ENCODE results near the gene TMEM59.
"Not testable (repeated sequence)": the region's sequence is repeated elsewhere in the genome, so short reads cannot be mapped to it uniquely, and the experiment has no call there.

TMEM59 gene

GRCh38 chr1:54013393-54014008 is 39.5 kb downstream of the TMEM59 start:
- no peak for DNase-seq (ENCODE audit: low read depth in 2 of 2)

GRCh38 chr1:54012863-54013262 is 40.1 kb downstream of the TMEM59 start:
- no peak for DNase-seq (ENCODE audit: low read depth in 2 of 2)

DNA sequence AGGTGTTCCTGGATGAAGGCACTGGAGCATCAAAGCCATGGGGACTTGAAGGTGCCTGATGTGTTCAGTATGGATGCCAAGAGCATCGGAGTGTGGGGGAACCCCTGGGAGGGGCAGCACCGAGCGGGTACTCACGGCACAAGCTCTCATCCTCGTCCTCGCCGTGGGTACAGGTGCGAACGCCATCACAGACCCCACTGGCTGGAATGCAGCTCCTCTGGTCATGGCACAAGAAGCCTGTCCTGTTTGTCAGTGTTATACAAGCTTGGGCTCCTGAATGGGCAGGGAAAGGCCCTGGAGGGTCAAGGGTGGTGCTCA is 41.0 kb downstream of the TMEM59 start:
- no peak for DNase-seq (ENCODE audit: low read depth in 2 of 2)

GRCh38 chr1:54011316-54012007 is 41.5 kb downstream of the TMEM59 start:
- no peak for DNase-seq (ENCODE audit: low read depth in 2 of 2)

- no peak for DNase-seq (ENCODE audit: low read depth in 2 of 2)
Measured at GRCh38 chr1:54010415-54011117, 42.4 kb downstream of the TMEM59 start.

GRCh38 chr1:54009406-54009805 is 43.6 kb downstream of the TMEM59 start:
- DNase-seq (ENCODE audit: low read depth in 2 of 2) = no peak

DNA sequence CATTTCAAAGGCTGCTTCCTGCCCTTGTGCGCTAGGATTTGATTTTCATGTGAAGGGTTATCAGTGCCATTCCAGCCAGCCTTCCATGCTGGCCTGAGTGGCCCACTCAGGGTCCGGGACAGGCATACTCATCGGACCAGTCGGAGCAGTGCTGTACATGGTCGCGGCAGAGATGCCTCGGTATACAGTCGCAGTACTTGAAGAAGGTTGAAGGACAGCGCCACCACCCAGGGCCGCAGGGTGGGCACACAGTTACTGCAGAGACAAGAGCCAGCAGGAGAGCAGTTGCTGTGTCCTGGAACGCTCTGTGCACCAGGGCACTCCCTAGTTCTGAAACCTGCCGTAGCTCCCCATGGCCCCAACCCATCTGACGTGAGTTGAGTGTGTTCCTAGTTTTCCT is 44.1 kb downstream of the TMEM59 start:
- no peak for DNase-seq (ENCODE audit: low read depth in 2 of 2)

- DNase-seq (ENCODE audit: low read depth in 2 of 2) = no peak
Measured at GRCh38 chr1:54007613-54008012, 45.4 kb downstream of the TMEM59 start.

DNA sequence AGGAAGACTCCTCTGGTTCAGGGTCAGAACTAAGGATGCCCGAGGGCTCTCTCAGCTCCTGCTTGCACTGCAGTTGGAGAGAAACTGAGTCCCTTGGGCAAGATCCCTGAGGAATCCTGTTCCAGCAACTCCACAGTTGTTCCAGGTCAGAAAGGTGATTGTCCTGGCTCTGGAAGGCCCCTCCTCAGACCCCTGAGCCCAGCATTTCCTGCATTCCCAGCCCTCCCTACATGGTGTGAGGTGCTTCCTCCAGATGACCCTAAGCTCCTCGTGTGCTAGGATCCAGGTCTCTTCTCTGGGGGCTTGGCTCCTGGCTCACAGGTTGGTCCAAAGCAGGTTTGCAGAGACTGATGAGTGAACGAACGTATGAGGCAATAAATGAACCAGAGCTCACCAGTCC is 46.5 kb downstream of the TMEM59 start:
- DNase-seq (ENCODE audit: low read depth in 2 of 2) = no peak

DNA sequence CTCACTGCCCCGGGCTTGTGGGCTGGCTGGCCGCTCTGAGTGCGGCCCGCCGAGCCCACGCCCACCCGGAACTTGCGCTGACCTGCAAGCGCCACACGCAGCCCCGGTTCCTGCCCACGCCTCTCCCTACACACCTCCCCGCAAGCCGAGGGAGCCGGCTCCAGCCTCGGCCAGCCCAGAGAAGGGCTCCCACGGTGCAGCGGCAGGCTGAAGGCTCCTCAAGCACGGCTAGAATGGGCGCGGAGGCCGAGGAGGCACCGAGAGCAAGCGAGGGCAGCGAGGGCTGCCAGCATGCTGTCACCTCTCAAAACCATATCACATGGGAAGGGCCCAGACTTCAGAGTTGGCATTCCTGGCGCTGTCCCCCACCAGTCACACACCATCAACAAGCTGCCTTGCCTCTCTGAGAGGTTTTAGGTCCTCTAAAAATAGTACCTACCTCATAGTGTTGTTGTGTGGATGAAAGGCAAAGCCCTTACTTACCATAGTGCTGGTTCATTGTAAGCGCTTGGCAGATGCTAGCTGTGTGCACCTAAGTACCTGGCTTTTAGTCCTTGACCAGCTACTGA is 48.4 kb downstream of the TMEM59 start:
- DNase-seq (ENCODE audit: low read depth in 2 of 2) = no peak

GRCh38 chr1:54003750-54004480 is 49.1 kb downstream of the TMEM59 start:
- not testable (repeated sequence) for DNase-seq (ENCODE audit: low read depth in 2 of 2)

GRCh38 chr1:54003249-54003646 is 49.8 kb downstream of the TMEM59 start:
- no peak for DNase-seq (ENCODE audit: low read depth in 2 of 2)

DNA sequence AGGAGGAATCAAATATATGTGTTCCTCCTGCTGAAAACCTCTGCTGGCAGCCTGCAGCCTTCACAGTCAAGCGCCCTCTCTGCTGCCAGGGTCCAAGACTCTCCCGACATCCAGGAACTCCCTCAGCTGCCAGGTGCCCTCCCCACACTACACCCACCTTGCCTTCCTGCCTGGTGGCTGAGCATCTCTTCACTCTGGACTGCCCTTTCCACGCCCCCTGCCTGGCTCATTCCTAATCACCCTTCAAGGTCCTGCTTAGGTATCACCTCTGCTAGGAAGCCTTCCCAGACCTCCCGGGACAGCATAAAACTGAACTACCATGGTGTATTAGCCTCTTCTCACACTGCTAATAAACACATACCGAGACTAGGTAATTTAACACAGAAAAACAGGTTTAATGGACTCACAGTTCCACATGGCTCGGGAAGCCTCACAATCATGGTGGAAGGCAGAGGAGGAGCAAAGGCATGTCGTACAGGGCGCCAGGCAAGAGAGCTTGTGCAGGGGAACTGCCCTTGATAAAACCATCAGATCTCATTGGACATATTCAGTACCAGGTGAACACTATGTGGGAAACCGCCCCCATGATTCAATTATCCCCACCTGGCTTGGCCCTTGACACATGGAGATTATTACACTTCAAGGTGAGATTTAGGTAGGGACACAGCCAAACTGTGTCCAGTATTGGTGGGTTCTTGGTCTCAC is 50.3 kb downstream of the TMEM59 start:
- DNase-seq (ENCODE audit: low read depth in 2 of 2) = no peak

- no peak for DNase-seq (ENCODE audit: low read depth in 2 of 2)
Measured at GRCh38 chr1:54001591-54001990, 51.4 kb downstream of the TMEM59 start.

DNA sequence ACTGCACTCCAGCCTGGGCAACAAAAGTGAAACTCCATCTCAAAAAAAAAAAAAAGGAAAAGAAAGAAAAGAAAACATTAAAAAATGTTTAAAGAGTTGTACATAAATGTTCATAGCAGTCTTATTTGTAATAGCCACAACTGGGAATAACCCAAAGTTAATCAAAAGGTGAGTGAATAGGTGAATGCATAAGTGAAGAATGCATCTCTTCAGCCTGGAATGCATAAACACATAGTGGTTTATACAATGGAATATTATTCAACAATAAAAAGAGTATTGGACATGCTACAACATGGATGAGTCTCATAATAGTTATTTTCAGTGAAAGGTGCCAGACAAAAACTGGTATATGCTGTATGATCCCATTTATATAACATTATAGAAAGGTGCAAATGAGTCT is 53.1 kb downstream of the TMEM59 start:
- no peak for DNase-seq (ENCODE audit: low read depth in 2 of 2)

DNA sequence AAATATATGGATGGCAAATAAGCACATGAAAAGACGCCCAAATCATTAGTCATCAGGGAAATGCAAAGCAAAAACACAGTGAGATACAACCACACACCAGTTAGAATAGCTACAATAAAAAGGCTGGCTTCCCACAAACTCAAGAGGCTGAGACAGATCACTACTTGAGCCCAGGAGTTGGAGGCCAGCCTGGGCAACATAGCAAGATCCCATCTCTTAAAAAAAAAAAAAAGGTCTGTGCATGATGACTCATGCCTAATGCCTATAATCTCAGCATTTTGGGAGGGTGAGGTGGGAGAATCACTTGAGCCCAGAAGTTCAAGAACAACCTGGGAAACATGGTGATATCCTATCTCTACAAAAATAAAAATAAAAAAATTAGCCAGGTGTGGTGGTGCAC is 54.8 kb downstream of the TMEM59 start:
- DNase-seq (ENCODE audit: low read depth in 2 of 2) = no peak

DNA sequence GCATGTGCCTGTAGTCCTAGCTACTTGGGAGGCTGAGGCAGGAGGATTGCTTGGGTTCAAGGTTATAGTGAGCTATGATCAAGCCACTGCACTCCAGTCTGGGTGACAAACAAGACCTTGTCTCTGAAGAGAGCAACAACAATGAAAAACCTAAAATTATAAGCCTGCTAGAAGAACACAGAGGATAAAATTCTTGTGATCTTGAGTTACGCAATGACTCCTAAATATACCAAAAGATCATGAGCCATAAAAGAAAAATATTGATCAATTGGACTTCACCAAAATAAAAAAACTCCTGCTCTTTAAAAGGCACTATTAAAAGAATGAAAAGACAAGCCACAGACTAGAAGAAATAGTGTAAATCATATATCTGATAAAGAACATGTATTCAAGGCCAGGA is 57.3 kb downstream of the TMEM59 start:
- DNase-seq (ENCODE audit: low read depth in 2 of 2) = no peak

DNA sequence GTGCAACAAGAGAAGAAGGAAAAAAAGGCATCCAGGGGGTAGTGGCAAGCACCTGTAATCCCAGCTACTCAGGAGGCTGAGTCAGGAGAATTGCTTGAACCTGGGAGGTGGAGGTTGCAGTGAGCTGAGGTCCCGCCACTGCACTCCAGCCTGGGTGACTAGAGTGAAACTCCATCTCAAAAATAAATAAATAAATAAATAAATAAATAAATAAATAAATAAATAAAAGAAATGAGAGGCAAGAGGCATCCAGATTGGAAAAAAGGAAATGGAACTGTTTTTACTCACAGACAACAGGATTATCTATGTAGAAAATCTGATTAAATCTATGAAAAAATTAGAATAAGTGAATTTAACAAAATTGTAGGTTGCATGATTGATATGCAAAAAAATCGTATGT is 58.5 kb downstream of the TMEM59 start:
- DNase-seq (ENCODE audit: low read depth in 2 of 2) = not testable (repeated sequence)

DNA sequence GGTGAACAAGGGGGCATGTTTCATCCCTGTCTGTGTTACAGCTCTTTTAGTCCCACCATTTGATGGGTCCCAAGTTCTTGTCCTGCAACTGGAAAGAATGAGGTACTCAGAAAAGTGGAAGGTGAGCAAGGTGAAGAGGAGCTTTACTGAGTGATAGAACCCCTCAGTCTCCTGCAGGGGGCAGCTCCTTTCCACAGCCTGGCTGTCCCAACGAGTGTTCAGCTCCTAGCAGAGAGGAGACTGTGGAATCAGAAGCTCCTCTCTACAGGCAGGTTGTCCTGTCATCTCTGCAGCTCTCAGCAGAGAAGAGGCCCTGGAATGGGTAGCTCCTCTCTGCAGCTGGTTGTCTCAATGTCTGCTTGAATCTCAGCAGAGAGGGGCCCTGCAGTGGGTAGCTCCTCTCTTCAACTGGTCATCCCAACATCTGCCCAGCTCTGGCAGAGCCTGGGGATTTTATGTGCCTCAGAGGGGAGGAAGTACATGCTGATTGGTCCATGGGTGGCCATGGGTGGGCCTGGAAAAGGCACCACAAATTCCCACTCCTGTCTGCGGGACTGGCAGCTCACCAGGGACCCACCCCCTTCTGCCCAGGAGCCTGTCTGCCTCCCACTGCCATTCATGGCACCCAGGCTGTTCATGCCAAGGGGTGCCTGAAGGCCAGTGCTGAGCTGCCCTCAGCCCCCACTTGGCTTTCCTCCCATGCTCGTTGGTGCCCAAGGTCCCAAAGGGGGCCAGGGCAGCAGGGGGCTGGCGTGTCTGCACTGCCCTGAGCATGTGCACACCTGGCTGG is 60.7 kb downstream of the TMEM59 start:
- no peak for DNase-seq (ENCODE audit: low read depth in 2 of 2)

DNA sequence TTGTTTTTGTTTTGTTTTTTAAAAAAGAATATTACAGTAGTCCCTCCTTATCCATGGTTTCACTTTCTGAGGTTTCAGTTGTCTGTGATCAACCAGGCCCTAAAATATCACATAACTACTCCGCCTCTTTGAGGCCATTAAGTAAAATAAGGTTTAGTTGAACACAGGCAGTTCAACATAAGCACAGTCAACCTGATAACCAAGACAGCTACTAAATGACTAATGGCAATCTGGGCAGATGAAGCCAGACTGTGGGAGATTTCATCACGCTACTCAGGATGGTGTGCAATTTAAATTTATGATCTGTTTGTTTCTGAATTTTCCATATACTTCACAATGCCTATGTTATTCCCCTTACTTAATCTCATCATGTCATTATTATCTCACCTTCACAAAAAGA is 65.1 kb downstream of the TMEM59 start:
- no peak for DNase-seq (ENCODE audit: low read depth in 2 of 2)

DNA sequence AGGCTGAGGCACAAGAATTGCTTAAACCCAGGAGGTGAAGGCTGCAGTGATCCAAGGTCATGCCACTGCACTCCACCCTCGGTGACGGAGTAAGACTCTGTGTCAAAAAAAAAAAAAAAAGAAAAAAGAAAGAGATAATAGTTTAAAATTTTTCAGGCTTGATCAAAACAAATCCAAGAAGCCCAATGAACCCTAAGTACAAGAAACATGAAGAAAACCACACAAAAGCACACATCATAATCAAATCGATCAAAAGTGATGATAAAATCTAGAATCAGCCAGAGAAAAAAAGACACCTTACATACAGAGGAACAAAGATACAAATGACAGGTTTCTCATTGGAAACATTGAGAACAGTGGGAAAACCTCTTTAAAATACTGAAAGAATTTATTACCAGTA is 66.5 kb downstream of the TMEM59 start:
- no peak for DNase-seq (ENCODE audit: low read depth in 2 of 2)
